GM21528 (cell line): ENCODE data around the gene OTOGL.
"Not testable (repeated sequence)": the region's sequence is repeated elsewhere in the genome, so short reads cannot be mapped to it uniquely, and the experiment has no call there.

Source experiments
- ATAC-seq: cut with Tn5 transposase; IDR thresholded peaks from one replicate; pipeline ENCODE4 v1.9.1; 2021; ENCODE audit warnings: mild to moderate bottlenecking, moderate library complexity; ENCODE audit not compliant: unreplicated experiment, low FRiP score

The OTOGL gene

DNA sequence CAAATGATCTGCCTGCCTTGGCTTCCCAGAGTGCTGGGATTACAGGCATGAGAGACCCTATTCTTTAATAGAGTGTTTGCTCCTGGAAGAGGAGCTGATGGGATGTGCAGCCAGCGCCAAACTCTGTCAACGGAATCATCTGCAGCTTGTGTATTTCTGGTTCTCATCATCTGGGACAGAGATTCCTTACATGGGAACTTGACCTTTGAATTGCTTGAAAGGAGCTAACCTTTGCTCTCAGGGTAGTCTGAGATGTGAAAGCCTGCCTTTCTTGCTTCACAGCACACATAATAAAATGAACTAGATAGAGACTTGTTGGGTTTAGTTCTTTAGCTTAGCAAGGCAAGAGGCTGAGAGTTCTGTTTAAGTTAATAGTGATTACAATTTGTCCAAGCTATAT lies 120.0 kb downstream of the OTOGL start:
- ATAC-seq, result no peak

DNA sequence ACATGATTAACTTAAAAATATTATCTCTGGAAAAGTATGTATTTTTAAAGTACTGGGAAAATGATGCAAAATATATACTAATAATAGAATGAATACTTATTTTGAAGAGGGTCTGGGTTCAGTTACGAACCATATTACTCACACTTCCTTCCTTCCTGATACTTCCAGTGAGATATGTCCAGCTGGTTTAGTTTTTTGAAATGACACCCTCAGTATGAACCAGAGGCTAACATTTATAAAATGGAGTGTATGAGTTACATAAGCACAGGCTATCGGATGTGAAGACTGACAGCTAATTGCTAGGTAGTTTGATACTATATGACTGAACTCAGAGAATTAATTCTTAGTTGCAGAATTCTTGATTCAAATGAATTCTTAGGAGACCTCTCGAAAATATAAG lies 122.9 kb downstream of the OTOGL start:
- no peak for ATAC-seq

DNA sequence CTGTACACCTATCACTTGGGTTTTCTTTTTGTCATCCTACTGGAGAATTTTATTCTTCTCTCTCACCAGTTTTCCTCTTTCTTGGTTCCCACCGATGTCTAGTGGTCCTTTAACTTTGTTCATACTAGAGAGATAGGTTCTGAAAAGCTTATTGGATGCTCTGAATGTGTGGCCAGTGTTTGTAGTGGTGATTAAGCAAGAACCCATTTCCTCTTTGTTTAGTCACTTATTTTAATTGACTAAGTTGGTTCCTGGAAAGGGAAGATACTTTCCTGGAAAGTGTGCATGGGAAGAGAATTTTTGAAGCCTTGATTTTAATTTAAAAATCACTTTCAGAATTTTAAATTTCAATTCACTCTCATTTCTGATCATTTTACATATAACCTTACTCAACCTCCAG lies 127.2 kb downstream of the OTOGL start:
- ATAC-seq, result no peak

DNA sequence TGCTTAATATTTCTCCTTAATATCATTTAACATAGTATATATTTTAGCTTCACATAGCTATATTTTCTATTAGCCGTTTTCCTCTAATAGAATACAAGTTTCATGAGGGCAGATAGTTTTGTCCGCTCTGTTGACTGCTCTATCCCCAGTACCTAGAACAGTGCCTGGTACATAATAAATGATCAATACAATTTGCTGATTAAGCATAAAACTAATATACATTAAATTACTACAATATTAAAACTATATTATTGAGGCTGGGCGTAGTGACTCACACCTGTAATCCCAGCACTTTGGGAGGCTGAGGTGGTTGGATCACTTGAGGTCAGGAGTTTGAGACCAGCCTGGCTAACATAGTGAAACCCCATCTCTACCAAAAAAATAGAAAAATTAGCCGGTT lies 128.6 kb downstream of the OTOGL start:
- ATAC-seq, result not testable (repeated sequence)

DNA sequence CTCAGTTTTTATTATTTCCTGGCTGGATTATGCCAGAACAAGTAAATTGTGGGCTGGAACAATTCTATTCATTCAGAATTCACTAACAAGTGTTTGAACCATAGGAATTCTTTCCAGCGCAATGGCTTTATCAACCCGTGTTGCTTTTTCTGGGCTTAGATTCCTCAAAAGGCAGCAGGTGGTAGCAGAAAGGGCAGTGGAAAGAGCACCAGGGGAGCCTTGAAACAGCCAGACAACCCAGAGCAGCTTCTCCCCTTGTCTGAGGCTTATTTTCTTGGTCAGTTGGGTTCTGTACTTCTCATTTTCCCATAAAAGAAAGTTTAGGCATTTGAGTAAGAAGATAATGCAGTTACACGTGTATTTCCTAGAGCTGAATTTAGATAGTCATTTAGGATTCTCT lies 130.7 kb downstream of the OTOGL start:
- no peak for ATAC-seq

DNA sequence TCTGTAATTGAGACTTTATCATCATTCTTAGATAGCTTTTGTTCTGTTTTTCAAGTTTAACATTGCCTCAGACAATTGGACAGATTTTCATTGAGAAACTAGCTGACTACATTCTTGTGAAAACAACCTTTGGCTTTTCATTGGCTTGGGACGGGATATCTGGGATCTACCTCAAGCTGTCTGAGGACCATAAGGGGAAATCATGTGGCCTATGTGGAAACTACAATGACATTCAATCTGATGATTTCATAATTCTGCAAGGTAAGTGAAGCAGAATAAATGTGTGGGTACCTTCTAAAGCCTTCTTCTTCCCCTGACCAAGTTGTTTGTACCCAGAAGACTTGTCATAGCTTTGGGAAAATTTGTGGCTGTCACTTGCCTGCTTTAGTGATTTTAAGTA lies 133.5 kb downstream of the OTOGL start:
- ATAC-seq, result no peak

DNA sequence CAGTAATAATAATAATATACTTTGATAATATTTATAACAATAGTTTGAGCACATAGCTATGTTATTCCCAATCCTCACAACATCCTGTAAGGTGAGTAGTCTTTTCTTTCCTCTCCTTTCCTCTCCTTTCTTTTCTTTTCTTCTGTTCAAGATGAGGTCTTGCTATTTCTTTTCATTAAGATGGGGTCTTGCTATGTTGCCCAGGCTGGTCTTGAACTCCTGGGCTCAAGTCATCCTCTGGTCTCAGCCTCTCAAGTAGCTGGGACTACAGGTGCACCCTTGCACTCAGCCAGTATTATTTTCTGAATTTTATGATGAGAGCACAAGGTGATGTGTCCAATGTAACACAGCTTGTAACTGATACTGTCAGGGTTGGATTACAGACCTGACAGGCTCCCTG lies 134.6 kb downstream of the OTOGL start:
- no peak for ATAC-seq

DNA sequence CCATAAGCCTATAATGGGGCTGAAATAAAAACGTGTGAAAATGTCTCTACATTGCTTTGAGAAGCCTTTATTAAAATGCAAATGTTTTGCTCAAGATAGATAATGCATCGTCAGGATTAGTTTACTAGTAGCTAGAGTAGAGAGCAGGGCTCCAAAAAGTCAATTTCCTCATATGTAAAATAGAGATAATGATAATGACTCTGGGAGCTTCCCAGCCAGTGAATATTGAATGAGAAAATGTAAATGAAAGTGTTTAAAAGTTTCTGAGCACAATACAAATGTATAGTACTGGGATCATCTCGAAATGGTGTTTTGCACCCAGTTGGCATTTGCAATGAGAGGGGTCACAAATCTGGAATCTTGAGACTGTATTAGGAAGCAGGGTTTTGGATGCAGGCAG lies 135.3 kb downstream of the OTOGL start:
- no peak for ATAC-seq

DNA sequence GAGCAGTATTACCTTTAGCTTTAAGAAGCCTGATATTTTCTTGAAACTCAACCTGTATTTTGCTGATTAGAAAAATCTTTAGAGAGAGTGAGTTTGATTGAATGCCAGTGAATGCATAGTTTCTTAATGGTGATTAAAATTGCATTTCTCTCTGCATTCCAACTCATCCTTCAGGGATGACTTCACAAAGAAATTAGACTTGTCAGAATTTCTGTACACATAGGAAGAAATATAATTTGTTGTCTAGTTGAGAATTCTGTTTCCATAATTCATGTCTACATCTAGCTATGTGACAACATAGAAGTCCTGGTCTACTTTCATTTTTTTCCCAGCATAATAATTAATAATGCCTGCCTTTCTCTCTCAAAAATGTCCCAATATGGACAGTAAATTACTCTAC lies 136.6 kb downstream of the OTOGL start:
- no peak for ATAC-seq

DNA sequence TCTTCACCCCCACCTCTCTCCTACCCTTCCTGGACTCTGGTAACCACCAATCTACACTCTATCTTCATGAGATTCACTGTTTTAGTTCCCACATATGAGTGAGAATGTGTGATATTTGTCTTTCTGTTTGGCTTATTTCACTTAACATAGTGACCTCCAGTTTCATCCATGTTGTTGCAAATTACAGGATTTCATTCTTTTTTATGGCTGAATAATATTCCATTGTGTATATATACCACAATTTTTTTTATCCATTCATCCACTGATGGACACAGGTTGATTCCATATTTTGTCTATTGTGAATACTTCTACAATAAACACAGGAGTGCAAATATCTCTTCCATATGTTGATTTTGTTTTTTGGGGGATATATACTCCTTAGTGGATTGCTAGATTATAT lies 140.5 kb downstream of the OTOGL start:
- ATAC-seq, result no peak

DNA sequence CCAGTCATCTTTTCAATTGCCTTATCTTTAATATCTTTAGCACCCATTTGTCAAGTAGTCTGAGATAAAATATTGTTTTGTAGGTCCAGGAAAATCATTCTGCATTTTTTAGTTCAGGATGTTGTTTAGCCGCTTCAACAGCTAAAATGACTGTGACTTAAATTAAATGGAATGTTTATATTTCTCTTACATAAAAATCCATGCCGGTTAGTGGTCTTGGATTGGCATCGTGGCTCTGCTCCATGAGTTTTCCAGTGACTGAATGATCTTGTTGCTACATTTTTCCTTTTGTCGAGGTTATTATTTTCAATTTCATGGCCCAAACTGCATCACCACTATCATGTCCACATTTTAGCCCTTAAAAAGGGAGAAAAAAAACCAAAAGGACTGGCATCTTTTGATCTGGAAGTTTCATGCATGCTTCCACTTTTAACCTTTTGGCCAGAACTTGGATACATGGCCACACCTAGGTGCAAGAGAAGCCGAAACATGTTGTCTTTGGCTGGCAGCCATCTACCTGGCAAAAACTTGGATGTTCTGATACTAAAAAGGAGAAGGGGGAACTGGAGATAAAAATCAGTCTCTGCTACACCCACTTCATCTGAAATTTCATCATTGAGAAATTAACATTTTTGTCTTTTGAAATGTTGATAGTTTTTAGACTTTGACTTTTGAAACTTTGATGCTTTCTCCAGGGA lies 142.4 kb downstream of the OTOGL start:
- no peak for ATAC-seq

DNA sequence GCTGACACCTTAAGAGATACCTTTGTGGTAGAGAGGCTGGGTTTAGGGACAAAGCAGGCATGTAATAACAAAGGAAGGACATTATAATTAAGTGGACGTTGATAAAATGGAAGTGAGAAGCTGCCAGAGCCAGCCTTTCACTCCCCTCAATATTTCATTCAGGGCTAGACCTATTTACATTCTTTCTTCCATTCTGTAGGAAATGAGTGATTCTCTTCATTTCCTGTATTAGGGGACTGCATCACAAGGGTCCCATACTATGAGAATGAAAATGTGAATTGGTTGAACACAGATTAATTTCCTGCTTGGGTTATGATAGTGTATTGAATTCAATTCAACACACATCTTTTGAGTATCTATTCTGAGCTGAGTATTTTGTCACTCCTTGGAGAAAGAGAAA lies 143.0 kb downstream of the OTOGL start:
- ATAC-seq, result no peak

DNA sequence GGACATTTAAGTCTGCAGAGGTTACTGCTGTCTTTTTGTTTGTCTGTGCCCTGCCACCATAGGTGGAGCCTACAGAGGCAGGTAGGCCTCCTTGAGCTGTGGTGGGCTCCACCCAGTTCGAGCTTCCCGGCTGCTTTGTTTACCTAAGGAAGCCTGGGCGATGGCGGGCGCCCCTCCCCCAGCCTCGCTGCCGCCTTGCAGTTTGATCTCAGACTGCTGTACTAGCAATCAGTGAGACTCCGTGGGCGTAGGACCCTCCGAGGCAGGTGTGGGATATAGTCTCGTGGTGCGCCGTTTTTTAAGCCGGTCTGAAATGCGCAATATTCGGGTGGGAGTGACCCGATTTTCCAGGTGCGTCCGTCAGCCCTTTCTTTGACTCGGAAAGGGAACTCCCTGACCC lies 150.2 kb downstream of the OTOGL start:
- ATAC-seq, result not testable (repeated sequence)

DNA sequence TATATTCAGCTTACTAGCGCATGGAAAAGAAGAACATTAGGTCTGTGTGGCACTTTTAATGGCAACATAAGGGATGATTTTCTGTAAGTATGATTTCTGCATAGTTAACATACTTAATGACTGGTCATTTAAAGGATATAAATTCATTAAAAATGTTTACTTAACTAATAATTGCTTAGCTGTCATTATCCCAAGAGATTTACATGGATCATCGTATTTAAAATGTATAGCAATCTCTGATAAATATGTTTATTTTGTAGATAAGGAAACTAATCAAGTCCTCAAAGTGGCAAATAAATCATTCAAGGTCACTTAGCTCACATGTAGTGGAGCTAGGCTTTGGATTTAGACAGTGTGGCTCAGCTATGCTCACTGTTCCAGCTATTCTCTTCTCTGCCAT lies 158.6 kb downstream of the OTOGL start:
- ATAC-seq, result no peak

DNA sequence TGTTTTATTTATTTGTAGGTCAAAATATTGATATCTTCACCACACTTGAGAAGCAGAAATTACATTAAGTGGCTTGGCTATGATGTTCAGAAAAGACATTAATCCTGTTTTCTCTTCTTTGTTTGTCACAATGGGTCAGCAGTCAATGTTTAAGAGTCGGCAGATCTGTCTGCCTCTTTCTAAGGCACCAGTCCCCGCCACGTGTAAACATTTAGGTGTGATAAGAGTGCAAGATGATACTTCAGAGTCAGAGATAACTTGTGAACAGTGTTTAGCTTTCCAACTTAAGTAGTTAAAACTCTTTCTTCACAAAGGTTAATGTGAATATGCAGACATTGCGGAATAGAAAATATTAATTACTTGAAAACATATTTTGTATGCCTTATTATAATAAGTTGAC lies 160.9 kb downstream of the OTOGL start:
- ATAC-seq, result no peak

DNA sequence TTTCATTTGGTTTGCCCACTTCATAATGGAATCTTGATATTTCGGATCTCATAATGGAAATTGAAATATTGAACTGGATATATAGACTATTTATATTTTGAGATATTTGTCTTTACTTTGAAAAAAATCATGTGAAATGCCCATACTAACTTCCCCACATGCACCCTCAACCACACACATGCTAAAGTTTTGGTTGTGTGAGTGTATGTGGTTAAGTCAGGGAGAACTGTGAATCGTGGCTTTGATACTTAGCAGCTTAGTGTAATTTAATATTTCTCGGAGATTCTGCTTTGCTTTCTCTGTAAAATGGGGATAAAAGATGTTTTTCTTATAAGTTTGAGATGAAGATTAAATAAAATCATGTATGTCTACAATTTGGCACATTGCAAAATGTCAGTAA lies 162.1 kb downstream of the OTOGL start:
- no peak for ATAC-seq

DNA sequence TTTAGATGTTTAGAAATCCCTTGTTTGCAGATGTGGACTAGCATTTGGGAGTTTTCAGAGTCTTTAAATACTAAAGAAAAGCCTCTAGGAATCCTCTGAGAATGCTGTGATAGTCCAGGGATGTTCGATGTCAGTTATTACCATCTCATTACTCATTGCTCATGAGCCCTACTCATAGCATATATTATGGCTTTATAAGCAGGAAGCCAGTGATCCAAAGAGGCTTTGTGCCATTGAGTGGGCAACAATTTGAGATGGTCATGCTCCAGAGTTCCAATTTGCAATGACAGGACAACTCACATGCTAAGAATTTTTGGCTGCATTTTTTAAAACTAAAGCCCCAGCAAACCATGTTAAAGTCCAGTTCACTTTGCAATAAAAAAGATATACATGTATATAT lies 163.0 kb downstream of the OTOGL start:
- ATAC-seq, result no peak

DNA sequence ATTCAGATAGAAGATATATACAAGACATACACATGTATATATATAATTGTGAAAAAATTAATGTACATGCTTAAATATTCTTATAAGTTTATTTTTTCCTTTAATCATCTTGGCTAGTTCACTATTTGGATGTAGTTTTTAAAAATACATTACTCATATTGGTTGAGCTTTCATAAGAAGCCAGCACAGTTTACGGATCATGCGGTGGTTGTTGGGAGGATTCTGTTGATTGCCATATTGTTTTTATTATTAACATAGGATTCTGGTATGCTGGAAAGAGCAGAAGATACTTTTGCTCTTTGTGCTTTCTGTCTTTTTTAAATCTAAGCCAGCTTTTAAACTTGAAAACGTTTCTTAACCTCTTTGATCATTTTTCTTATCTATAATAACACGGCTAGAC lies 163.4 kb downstream of the OTOGL start:
- ATAC-seq, result no peak

DNA sequence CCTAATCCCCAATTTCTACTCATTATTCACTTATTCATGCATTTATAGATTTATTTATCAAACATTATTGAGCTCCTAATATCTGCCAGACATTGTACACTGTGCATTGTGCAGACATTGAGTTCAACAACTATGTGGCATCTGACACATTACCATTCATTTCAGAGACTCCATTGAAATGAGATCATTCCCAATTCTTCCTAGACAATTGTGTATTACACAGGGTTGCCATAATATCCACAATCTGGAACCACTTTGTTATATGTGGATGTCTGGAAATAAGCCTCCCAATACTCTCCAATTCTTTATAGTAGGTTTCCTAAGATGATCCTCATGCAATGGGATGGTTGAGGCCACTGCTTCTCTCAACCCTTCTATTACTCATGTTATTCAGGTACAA lies 165.0 kb downstream of the OTOGL start:
- no peak for ATAC-seq

DNA sequence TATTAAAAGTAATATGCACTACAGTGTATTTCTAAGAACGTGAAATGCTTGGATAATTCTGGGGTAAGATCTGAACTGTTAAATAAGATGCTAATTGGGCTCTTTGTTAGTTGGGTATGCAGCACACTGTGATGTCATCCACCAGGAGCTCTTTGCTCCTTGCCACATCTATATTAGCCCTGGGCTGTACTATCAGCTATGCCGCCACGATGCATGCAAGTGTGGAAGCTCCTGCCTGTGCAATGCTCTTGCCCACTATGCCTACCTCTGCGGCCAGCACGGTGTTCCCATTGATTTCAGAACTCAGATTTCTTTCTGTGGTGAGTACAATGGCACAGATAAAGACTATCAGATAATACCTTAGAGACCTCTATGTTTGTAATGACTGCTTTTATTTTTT lies 165.6 kb downstream of the OTOGL start:
- no peak for ATAC-seq

DNA sequence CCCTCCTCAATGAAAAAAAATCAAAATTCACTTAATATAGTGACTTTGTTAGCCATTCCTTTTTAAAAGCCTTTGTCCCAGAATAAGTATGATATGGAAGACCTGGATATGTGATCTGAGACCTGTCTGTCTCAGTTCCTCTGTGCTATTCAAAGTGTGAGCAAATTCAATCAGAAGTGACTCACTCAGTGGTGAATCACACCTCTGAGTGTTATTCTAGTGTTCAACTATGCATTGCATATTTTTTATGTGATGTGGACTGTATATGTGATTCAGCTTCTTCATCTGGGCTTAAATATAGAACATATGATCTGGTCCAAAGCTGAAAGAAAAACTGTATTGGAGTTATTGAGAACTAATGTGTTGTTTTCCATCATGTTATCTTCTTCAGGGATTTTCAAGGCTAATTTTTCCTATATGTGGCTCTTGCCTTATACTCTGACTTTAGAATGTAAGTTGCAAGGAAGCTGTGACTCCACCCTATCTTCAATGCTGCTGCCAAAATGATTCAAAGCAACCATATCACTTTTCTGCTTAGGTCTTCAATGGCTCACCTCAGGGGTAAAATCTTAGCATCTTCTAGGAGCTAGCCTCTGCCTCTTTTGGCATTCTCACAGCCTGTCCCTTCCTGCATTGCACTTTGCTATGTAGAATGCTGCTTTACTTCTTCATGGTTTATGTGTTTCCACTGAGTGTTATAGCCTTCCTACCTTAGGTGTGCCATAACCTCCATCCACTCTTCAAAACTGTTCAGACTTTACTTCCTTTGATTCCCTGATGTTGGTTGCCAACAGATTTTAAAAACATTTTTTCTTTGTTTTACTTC lies 169.8 kb downstream of the OTOGL start:
- ATAC-seq, result no peak
